NB4 (cell line): ENCODE measurements around the gene RFPL2.
A peak's percentile ranks its signal among the peaks of the same experiment; 100 is the strongest.

Experiments
- DNase-seq: peaks from one replicate; pipeline ENCODE4 v3.0.0; 2010; ENCODE audit warnings: low read depth
- H3K4me3 ChIP-seq: one replicate; pipeline ENCODE4 v1.5.1; 2011; ENCODE audit warnings: mild to moderate bottlenecking, low read depth, low read length, moderate library complexity
- CTCF ChIP-seq: IDR thresholded peaks from one replicate; pipeline ENCODE4 v1.5.1; 2012; ENCODE audit warnings: low read depth, low read length
- MYC ChIP-seq: IDR thresholded peaks from 2 replicates; pipeline ENCODE4 v1.6.1; 2011; ENCODE audit warnings: low read depth, low read length
- POLR2A ChIP-seq: IDR thresholded peaks from 2 replicates; pipeline ENCODE4 v1.6.1; 2011; ENCODE audit warnings: mild to moderate bottlenecking; ENCODE audit not compliant: insufficient read length; ENCODE audit errors: extremely low read depth
- TF ChIP-seq, protein P1 (sequence below): IDR thresholded peaks from 2 replicates; pipeline ENCODE4 v1.6.1; 2011; ENCODE audit warnings: low read depth, low read length

The RFPL2 gene

DNA sequence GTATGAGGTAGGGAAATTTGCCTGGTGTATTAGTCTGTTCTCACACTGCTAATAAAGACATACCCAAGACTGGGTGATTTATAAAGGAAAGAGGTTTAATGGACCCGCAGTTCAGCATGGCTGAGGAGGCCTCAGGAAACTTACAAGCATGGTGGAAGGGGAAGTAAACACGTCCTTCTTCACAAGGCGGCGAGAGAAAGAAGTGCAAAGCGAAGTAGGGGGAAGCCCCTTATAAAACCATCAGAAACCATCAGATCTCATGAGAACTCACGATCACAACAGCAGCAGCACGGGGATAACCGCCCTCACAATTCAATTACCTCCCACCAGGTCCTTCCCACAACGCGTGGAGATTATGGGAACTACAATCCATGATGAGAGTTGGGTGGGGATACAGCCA, 12.0 kb upstream of the RFPL2 start:
- no peak overlapping the region for H3K4me3 ChIP-seq
- TF ChIP-seq, protein P1, sequence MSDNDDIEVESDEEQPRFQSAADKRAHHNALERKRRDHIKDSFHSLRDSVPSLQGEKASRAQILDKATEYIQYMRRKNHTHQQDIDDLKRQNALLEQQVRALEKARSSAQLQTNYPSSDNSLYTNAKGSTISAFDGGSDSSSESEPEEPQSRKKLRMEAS, result no peak
- TF ChIP-seq CTCF (no peak), POLR2A (no peak), MYC (no peak)
- DNase-seq, result no peak

- no peak for DNase-seq
- TF ChIP-seq CTCF (no peak), MYC (no peak), POLR2A (no peak)
- TF ChIP-seq, protein P1, result no peak
- H3K4me3 ChIP-seq, result no peak overlapping the region
These were observed 6.1 kb upstream of the RFPL2 start for GRCh38 chr22:32211011-32211410.

DNA sequence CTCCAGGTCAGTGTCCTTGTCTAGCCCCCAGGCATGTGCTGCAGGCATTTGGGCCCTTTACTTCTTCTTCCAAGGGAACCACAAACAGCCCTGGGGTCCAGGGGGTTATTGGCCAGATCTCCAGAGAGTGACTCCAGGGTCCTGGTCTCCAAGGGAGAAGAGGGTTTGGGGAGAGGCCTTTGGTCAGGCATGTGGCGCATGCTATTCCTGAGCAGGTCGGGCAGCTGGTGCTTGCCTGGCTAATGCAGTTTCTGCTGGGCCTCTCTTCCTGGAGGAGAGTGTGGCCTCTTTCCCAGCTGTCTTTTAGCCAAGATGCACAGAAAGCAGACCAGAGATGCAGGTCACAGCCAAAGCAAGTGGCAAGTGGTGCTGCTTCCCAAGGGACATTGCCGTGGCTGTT, 3.8 kb upstream of the RFPL2 start:
- TF ChIP-seq CTCF (no peak), POLR2A (no peak), MYC (no peak)
- TF ChIP-seq, protein P1, result no peak
- no peak overlapping the region for H3K4me3 ChIP-seq

GRCh38 chr22:32207971-32208480, 3.2 kb upstream of the RFPL2 start:
- no peak for DNase-seq
- no peak overlapping the region for H3K4me3 ChIP-seq
- TF ChIP-seq MYC, result no peak

More for the DNA sequence above, 3.8 kb upstream of the RFPL2 start:
- DNase-seq, result no peak

DNA sequence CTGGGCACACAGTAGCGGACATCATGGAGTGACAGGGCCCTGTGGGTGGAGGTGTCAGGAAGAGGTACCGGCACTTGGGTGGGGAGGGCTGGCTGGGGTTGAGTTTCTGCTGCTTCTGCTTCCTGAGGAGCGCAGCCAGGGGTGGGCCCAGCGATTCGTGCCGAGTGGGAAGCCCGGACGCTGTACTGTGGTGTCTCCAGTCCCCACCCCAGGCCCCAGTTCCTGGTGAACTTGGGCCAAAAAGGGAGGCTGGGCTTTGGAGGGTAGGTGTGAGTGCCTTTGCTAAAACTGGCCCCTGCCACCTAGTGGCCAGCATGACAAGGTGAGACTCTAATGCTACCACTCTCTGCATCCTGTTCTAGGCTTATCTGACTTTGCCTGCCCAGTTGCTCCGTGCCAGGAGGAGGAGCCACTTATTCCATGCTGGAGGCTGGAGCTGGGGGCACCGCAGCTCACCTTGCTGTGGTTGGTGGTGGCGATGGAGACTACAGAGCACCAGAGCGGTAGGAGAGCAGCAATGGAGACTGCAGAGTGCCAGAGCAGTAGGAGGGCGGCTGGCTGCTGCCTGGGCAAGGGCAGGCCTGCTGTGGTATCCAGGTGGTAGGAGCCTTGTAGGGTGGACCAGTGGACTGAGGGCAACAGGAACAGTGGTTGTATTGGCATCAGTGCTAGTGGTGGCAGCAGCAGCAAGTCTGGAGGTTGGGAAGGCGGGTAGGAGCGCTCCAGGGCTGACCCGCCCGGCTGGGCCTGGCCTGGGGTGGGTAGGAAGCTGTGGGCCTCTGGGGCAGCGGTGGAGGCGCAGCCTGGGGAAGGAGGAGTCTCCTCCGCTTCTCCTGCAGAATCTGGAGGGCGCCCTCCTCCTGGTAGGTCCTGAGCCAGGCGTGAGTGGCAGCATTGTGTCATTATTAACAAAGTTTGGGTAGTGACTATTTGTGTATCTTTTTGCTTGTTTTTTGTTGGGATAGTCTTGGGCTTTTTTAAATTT, 2.2 kb upstream of the RFPL2 start:
- H3K4me3 ChIP-seq, result no peak overlapping the region
- no peak for TF ChIP-seq POLR2A
- TF ChIP-seq CTCF, result peak; percentile 68
- DNase-seq, result peak; percentile 68

GRCh38 chr22:32205974-32206773, 1.3 kb upstream of the RFPL2 start:
- H3K4me3 ChIP-seq, result no peak overlapping the region
- DNase-seq, result no peak
- TF ChIP-seq POLR2A (no peak), MYC (no peak)
- TF ChIP-seq, protein P1, result no peak
